GM12873 (cell line): ENCODE measurements around the gene CDC42BPB.

Experiments
- TF ChIP-seq, protein P1 (sequence below): IDR thresholded peaks from 2 replicates; pipeline ENCODE4 v1.5.1; 2012; ENCODE audit warnings: low read depth, mild to moderate bottlenecking, moderate library complexity, low read length, control low read depth; ENCODE audit not compliant: insufficient read depth; ENCODE audit errors: missing control alignments

CDC42BPB gene

DNA sequence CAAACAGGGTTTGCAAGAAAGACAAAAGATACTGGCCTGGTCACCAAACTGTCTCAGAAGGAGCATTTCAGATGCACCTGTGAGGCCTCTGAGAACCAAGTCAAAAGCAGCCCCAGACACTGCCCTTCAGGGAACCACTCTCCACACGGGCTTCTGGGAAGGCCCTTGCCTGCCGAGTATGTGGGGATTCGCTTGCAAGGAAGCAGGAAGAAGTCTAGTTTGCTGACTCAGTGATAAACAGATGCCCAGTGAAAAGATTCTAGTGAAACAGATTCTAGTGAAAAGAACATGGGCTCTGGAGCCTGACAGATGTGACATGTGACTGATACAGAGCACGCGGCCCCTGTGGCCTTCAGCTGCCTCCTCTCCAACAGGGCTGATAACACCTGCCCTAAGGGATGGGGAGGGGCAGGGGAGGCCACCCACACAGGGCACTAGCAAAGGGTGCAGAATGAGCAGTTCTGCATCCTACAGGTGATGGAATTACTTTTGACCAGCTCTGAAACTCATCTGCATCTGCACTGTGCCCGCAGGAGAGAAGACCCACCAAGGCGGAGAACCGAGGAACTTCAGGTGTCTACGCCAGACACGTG, 115.8 kb downstream of the CDC42BPB start:
- TF ChIP-seq, protein P1, sequence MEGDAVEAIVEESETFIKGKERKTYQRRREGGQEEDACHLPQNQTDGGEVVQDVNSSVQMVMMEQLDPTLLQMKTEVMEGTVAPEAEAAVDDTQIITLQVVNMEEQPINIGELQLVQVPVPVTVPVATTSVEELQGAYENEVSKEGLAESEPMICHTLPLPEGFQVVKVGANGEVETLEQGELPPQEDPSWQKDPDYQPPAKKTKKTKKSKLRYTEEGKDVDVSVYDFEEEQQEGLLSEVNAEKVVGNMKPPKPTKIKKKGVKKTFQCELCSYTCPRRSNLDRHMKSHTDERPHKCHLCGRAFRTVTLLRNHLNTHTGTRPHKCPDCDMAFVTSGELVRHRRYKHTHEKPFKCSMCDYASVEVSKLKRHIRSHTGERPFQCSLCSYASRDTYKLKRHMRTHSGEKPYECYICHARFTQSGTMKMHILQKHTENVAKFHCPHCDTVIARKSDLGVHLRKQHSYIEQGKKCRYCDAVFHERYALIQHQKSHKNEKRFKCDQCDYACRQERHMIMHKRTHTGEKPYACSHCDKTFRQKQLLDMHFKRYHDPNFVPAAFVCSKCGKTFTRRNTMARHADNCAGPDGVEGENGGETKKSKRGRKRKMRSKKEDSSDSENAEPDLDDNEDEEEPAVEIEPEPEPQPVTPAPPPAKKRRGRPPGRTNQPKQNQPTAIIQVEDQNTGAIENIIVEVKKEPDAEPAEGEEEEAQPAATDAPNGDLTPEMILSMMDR, result no peak

DNA sequence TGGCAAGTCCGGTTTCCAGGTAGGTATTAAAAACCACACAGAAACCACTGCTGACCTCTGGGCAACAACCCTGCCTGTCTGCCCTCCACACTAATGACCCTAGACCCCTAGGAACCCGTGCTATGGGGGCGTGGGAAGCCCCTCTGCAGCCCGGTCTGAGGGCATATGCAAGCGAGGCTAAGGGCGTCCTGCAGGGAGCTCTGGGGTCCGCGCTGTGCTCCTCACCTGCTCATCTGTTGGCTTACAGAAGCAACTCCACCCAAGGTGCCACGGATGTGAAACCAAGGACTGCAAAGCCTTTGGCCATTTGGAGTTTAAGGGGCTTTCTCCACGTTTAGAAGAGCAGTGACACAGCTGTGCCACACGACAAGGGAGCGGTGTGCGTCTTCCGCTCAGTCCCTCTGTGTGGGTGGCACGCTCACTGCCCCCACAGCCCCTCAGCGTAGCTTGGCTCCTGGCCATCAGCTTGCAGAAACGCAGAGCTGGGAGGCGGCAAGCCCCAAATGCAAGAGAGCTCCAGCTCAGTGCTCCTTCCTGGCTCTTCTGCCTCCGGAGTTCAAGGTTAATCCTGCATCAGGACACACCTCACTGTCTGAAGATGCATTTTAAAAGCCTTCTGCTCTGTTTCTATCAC, 116.5 kb downstream of the CDC42BPB start:
- TF ChIP-seq, protein P1, result no peak

DNA sequence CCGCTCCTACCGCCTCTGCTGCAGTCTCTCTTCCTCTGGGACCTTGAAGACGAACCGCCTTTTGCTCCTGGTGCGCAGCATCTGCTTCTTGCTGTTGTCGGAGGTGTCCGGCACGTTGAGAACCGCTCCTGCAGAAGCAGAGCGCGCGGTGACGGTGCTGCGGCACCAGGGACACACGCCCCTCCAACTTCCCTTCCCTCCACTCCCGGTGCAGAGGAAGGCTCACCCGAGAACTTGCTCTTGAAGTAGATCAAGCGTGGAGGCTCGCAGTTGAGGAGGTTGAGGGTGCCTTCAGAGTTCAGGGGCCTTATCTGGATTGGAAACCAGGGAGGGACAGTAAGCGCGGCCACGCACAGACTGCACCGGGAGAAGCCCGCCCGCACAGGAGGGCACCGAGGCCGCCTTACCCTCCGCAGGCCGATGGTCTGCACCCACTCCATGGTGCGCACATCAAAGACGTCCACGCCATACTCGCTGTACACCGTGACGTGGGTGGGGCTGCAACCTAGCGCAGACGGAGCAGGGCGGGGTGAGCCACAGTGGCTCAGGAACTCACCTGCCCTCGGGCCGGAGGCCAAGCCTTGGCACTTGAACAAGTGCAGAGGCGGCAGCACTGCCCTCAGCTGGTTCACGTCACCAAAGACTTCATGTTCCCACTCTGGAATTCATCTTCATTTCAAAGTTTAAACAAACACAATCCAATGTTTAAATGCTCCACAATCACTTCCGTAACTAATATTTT, 117.4 kb downstream of the CDC42BPB start:
- TF ChIP-seq, protein P1, result no peak

DNA sequence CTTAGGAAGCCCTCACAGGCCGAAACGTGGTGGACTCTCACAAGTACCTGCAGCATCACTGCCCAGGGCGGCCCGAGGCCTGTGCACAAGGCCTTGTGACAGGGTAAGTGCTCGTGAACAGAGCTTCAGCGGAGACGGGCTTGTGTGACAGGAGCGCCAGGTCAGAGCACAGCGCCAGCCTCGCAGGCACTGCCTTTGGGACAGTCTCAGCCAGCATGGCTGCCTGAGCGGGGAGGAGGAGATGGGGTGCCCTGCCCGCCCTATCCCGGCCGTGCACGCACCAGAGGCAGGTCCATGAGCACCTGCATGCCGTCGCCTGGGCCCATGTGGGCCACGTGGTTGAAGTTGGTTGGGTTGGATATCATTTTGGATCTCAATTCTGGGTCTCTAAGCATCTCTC, 118.0 kb downstream of the CDC42BPB start:
- TF ChIP-seq, protein P1, result no peak

DNA sequence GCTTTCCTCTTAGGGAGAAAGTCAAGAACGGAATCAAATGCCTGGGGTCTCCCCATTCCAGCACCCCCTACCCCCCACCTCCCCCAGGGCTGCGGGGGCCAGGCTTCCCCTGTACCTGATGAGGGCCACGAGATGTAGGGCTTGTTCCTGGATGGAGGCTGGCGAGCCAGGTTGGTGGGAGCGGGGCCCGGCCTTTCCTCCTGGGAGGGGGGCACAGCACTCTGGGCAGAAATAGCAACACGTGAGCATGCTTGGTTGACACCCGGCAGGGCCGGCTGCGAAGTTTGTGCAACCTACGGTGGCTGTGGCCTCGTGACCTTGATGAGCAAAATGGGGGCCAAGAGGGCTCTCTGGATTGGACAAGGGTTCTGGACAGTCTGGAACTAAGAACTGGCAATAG, 119.2 kb downstream of the CDC42BPB start:
- TF ChIP-seq, protein P1, result no peak

DNA sequence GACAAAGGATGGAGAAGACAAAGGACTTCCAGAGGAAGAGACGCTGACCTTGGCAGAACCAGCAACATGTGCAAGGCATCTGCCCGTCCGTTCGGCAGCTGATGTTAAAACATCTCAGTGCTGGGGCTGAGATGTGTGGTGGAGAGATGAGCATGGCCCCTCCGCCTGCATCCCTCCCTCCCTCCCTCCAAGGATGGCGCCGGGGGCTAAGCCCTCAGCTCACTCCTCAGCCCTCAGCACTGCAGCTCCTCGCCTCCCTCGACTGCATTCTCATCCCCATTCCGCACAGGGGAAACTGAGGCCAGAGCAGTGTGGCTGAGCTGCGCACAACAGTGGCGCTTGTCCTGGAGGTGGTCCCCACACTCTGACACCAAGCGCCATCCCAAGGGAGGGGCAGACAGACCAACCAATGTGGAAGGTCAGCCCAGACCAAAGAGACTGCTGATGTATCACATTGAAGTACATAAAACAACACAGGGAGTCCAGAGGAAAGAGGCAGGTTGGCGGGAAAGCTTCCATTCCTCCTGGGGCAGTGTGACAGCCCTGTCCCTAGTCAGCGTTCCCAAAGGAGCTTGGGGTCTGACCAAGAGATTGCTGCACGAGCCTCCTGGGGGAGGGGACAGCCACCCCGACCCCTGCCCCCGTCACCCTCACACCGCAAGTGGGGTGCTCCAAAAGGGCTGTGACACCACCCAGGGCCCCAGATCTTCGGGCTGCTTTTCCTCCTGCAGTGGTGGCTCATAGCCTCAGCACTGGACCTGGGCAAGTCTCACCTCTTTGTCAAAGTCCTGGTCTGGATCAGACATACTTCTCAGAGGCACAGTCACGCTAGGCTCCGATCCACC, 119.8 kb downstream of the CDC42BPB start:
- TF ChIP-seq, protein P1, result no peak

DNA sequence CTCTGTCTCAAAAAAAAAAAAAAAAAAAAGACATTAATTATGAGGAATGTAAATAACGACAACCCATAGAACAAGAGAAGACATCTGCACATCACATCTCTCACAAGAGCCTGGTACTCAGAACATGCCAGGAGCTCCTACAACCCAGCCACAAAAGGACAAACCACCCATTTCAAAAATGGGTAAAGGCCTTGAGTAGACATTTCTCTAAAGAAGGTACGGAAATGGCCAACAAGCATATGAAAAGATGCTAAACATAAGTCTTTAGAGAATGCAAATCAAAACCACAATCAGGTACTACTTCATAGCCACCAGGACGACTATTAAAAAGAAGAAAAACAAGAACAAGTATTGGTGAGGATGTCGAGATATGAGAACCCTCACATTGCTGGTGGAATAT, 121.6 kb downstream of the CDC42BPB start:
- TF ChIP-seq, protein P1, result no peak
